ENCODE measurements around the gene HOXB3.

DNA sequence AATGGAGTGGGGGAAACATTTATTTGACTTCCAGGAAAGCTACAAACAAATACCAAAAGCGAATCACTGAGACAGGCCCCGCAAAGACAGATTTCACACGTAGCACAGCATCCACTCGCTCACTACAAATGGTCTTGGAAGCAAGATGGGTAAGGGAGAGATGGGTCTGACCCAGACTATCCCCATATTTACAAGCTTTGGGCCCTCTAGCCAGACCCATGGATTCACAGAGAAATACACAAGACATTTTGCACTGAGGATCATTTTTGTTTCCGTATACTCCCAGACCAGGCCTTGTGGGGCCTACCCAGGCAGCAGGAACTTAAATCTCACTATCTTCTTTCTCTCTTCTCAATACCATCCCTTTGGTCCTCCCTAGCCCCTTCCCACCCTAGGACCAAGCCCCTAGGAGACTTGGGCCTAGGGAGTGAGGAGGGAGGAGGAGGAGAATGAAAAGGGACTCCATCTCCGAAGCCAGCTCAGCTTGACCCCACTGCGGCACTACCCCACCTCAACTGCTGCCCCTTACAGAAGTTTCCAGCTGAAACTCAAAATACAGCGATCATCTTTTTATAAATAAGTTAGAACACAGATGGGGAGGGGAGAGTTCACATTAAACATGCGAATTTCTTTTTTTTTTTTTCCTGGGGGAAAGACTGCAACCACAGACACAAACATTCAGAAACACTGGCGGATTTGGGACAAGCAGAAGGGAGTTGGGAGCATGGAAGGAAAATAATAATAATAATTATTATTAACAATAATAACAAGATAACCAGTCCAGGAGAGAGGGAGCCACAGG is 1.4 kb upstream of the HOXB3 start:
- TF ChIP-seq, protein P1, sequence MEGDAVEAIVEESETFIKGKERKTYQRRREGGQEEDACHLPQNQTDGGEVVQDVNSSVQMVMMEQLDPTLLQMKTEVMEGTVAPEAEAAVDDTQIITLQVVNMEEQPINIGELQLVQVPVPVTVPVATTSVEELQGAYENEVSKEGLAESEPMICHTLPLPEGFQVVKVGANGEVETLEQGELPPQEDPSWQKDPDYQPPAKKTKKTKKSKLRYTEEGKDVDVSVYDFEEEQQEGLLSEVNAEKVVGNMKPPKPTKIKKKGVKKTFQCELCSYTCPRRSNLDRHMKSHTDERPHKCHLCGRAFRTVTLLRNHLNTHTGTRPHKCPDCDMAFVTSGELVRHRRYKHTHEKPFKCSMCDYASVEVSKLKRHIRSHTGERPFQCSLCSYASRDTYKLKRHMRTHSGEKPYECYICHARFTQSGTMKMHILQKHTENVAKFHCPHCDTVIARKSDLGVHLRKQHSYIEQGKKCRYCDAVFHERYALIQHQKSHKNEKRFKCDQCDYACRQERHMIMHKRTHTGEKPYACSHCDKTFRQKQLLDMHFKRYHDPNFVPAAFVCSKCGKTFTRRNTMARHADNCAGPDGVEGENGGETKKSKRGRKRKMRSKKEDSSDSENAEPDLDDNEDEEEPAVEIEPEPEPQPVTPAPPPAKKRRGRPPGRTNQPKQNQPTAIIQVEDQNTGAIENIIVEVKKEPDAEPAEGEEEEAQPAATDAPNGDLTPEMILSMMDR (conservative IDR thresholded peaks at IDR 0.05 in 1 of 2, IDR thresholded peaks at IDR 0.05 in 1 of 2; ENCODE audit: low read depth in 1 of 2, low read length in 2 of 2) = no peak
- no peak for TF ChIP-seq EZH2 (IDR thresholded peaks at IDR 0.05; ENCODE audit: low read length, missing control alignments)

Measured in fibroblast of lung (primary cell).